ENCODE measurements around the gene DPYSL5. TPM values are rescaled to one million over a fixed set of nuclear protein-coding genes. Genes with fewer than 3 reads are reported as not detected.

DPYSL5 gene
- total RNA-seq, 6 donors from 2014 or later: not detected

GRCh38 chr2:26964446-26965130, 116.7 kb downstream of the DPYSL5 start:
- Histone ChIP-seq H3K4me3 (no peak overlapping the region), H3K27ac (no peak overlapping the region), H3K4me1 (peaks cover 2 to 6% (median 6%) of the 10 kb centered on the region in 4 donors), H3K27me3 (peaks cover 0 to 7% (median 0%) of the 10 kb centered on the region in 4 donors), H3K9me3 (no peaks in the 10 kb centered on the region), H3K36me3 (no peaks in the 10 kb centered on the region)
- DNase-seq (no peak), ATAC-seq (ENCODE audit: low FRiP score in 2 of 2) (no peak)
- TF ChIP-seq POLR2AphosphoS5 (IDR thresholded peaks at IDR 0.05): no peak
- no peak for TF ChIP-seq EP300 (IDR thresholded peaks at IDR 0.05)
- no peak for TF ChIP-seq POLR2A (IDR thresholded peaks at IDR 0.05)
- no peak for TF ChIP-seq CTCF (IDR thresholded peaks at IDR 0.05)
- WGBS, 2 donors: 48 to 76% methylated on average over 3 of the region's 3 CpGs

- WGBS, 2 donors: 57 to 79% methylated on average over 3 of the region's 3 CpGs
- ATAC-seq (ENCODE audit: low FRiP score in 2 of 2): no peak
- TF ChIP-seq POLR2AphosphoS5 (IDR thresholded peaks at IDR 0.05) (no peak), EP300 (IDR thresholded peaks at IDR 0.05) (no peak), CTCF (IDR thresholded peaks at IDR 0.05) (no peak), POLR2A (IDR thresholded peaks at IDR 0.05) (no peak)
Observed at GRCh38 chr2:26968001-26968400, 120.1 kb downstream of the DPYSL5 start.

GRCh38 chr2:26969077-26969844, 121.3 kb downstream of the DPYSL5 start:
- 59 to 72% methylated on average over 10 of the region's 10 CpGs for WGBS, 2 donors
- ATAC-seq (ENCODE audit: low FRiP score in 2 of 2) (no peak), DNase-seq (no peak)
- Histone ChIP-seq H3K4me1 (peaks cover 18 to 24% (median 21%) of the 10 kb centered on the region in 4 donors), H3K27ac (no peak overlapping the region), H3K27me3 (no peaks in the 10 kb centered on the region), H3K4me3 (no peak overlapping the region), H3K36me3 (no peaks in the 10 kb centered on the region), H3K9me3 (no peaks in the 10 kb centered on the region)
- TF ChIP-seq POLR2AphosphoS5 (IDR thresholded peaks at IDR 0.05) (no peak), CTCF (IDR thresholded peaks at IDR 0.05) (no peak), POLR2A (IDR thresholded peaks at IDR 0.05) (no peak), EP300 (IDR thresholded peaks at IDR 0.05) (no peak)

More at GRCh38 chr2:26968001-26968400, 120.1 kb downstream of the DPYSL5 start:
- Histone ChIP-seq H3K4me3 (no peak overlapping the region), H3K9me3 (no peaks in the 10 kb centered on the region), H3K36me3 (no peaks in the 10 kb centered on the region), H3K27ac (no peak overlapping the region), H3K4me1 (peaks cover 18 to 24% (median 21%) of the 10 kb centered on the region in 4 donors), H3K27me3 (no peaks in the 10 kb centered on the region)
- no peak for DNase-seq

- no peaks in the 10 kb centered on the region for H3K9me3 ChIP-seq
- no peaks in the 10 kb centered on the region for H3K27me3 ChIP-seq
- peaks cover 18 to 24% (median 21%) of the 10 kb centered on the region in 4 donors for H3K4me1 ChIP-seq
- DNase-seq: peak; percentile 87 to 97
- H3K27ac ChIP-seq: peak within 1 kb of the TSS; percentile 62 to 76 (median 72)
- H3K36me3 ChIP-seq: no peaks in the 10 kb centered on the region
- TF ChIP-seq POLR2A (IDR thresholded peaks at IDR 0.05) (peak in 1 of 4 donors; percentile 43), EP300 (IDR thresholded peaks at IDR 0.05) (no peak)
- H3K4me3 ChIP-seq: peak within 1 kb of the TSS; percentile 67 to 95 (median 81)
- 1% methylated on average over 22 to 42 of the region's 69 CpGs for WGBS, 2 donors
- ATAC-seq (ENCODE audit: low FRiP score in 2 of 2): peak; percentile 89 to 97
Observed at GRCh38 chr2:26970244-26970927, 122.5 kb downstream of the DPYSL5 start, which contains the start of gene MAPRE3. MAPRE3 (plus strand) TSS chr2:26970637; CDS start chr2:27022219, 51,582 bp downstream.
